GM18507 (cell line): ENCODE results near the gene SUGCT.

Source experiments
- DNase-seq: peaks from one replicate; pipeline ENCODE4 v3.0.0; 2011; ENCODE audit warnings: low read depth; ENCODE audit not compliant: insufficient read length; ENCODE audit errors: extremely low spot score
- FAIRE-seq: peaks from 2 replicates; lab custom pipeline; 2011; peaks lifted over from hg19 to GRCh38; lab: Jason Lieb, UNC

SUGCT gene

GRCh38 chr7:40717242-40717641 is 582.4 kb downstream of the SUGCT start:
- DNase-seq (no peak), FAIRE-seq (no peak)

GRCh38 chr7:40720416-40720815 is 585.6 kb downstream of the SUGCT start:
- no peak for FAIRE-seq
- no peak for DNase-seq

DNA sequence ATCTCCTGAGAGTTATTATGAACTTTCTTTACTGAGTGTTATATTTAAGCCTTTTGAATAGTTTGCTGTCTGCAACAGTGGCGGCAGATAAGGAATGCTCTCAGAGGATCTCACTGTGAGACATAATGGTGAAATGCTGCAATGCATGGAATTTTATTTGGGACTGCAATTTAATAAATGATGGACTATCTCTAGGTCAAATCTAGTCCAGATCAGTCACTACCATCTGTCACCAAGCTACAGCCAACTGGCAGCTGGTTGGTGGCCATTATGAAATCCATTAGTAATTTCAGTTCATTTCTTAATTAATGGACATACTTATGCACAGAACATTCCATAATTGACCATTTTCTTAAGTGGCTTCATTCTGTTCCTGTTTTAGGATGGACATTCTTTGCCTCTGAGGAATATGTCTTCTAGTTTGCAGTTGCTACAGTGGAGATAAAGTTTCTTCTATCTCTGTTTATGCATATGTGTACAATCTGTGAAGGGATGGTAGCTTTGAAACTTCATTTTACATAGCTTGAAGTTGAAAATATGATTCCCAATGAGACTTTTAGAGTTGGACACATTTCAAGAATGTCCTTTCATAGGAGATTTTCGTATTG is 586.6 kb downstream of the SUGCT start:
- FAIRE-seq (no peak), DNase-seq (no peak)

GRCh38 chr7:40722242-40722641 is 587.4 kb downstream of the SUGCT start:
- no peak for FAIRE-seq
- DNase-seq, result no peak

- DNase-seq, result no peak
- no peak for FAIRE-seq
Observed at GRCh38 chr7:40723829-40724228, 589.0 kb downstream of the SUGCT start.

- DNase-seq (no peak), FAIRE-seq (no peak)
Observed at GRCh38 chr7:40726559-40726958, 591.8 kb downstream of the SUGCT start.

- DNase-seq, result no peak
- FAIRE-seq, result no peak
Observed at GRCh38 chr7:40733114-40733513, 598.3 kb downstream of the SUGCT start.

DNA sequence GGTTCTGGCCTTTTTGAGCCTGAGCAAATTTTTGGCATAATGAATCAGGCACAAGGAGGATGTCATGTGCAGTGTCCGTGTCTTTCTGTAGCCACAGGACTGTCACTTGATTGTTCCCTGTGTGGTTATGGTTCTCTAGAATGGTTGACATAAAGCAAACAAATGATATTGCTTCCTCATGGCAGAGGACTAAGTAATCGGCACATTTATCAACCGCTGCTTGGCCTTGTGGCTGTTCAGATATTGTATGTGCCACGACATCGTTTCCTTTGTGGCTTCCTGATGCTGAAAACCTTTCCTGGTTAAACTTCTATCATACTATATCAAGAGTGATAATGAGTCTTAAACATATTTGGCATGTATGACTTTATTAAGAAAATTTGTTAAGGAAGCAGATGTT is 598.8 kb downstream of the SUGCT start:
- FAIRE-seq (no peak), DNase-seq (no peak)

DNA sequence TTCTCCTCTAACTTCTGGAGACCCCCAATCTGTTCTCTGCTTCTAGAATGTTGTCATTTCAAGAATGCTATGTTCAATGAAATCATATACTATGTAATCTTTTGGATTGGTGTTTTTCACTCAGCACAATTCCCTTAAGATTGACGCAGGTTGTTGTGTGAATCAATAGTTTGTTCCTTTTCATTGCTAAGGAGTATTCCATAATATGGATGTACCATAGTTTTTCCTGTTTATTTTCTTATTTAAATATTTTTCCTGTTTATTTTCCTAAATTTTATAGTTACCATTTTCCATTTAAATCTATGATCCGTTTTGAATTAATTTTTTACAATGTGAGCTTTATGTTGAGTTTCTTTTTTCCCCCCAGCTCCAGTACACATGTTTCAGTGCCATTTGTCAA is 604.5 kb downstream of the SUGCT start:
- DNase-seq (no peak), FAIRE-seq (no peak)

DNA sequence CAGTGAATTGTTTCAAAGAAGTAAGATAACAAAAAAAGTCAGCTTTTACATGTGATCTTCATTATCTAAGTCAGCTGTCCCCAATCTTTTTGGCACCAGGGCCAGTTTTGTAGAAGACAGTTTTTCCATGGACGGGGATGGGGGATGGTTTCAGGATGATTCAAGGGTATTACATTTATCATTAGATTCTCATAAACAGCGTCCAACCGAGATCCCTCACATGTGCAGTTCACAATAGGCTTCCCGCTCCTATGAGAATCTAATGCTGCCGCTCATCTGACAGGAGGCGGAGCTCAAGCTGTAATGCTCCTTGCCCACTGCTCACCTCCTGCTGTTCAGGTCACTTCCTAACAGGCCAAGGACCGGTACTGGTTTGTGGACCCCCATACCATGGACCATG is 607.5 kb downstream of the SUGCT start:
- FAIRE-seq (no peak), DNase-seq (no peak)

- DNase-seq (no peak), FAIRE-seq (no peak)
Observed at GRCh38 chr7:40746841-40747556, 612.2 kb downstream of the SUGCT start.

GRCh38 chr7:40747856-40748255 is 613.1 kb downstream of the SUGCT start:
- FAIRE-seq (no peak), DNase-seq (no peak)

GRCh38 chr7:40749877-40750276 is 615.1 kb downstream of the SUGCT start:
- no peak for FAIRE-seq
- no peak for DNase-seq

GRCh38 chr7:40753455-40753854 is 618.6 kb downstream of the SUGCT start:
- DNase-seq (no peak), FAIRE-seq (no peak)

DNA sequence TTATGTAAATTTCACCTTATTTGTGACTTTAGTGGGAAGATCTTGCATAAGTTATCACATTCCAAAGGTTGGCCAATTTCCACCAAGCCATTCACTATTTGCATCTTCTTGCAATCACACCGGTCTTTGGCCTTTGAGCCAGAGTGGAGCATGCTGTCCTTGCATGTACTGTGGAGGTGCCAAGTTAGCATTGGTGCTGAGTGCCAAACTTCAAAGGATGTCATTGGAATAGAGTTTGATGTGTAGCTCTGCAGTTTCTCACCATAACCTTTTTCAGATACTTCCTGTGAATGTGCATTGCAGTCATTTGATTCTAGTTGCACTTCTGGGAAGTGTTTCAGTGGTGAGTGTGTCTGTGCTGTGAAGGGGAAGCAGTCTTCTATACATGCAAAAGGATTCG is 620.6 kb downstream of the SUGCT start:
- FAIRE-seq (no peak), DNase-seq (no peak)

DNA sequence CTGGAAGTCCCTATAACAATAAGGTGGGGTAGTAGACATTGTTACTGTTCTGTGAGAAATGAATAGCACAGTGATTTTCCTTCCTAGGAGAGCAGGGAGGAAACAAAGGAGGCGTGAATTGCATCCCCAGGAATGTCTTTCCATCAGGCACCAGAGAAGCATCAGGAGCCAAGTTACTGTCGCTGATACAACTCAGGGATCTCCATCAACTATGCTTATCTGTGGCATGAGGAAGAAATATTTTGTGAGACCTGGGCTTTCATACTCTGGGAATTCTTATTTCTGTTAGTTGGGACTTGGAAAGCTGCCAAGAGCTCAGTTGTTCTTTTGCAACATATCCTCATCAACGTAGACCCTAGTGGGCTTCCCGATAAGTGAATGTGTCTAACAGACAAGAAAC is 622.3 kb downstream of the SUGCT start:
- DNase-seq (no peak), FAIRE-seq (no peak)

DNA sequence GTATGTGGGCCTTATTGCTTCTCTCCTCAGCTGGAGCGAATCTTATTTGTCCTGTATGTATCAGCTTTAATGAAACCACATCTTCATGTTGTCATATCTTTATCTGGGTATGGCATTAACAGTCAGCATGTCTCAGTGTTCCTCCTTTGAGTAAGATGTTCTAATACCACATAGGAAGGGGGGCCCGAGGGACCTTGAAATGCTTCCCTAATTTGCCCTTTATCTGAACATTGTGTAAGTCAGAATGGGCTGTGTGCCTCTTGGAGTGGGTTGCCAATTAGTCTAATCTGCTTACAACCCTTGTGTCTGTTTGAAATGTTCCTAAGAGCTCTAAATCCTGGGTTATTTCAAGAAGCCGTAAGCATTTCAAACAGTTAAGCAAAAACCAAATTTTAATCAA is 623.8 kb downstream of the SUGCT start:
- FAIRE-seq (no peak), DNase-seq (no peak)

- FAIRE-seq, result no peak
- DNase-seq, result no peak
Observed at GRCh38 chr7:40760293-40760964, 625.6 kb downstream of the SUGCT start.

DNA sequence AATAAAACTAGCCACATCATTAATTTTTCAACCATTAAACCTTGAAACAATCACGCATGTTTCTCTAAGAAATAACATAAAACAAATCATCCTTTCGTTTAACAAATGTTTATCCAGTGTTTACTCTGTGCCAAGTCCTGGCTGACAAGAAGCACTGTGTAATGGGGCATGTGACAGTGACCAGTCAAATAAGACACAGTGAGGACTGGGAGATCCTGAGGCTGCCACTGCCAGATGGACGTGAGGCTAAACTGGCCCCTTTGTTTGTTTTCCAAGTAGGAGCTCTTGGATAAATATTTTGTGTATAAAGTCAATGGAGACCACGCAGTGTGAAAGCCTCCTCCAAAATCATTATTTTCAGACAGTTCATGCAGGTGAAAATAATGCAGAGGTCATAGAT is 626.2 kb downstream of the SUGCT start:
- FAIRE-seq, result no peak
- no peak for DNase-seq

GRCh38 chr7:40761762-40762560 is 627.2 kb downstream of the SUGCT start:
- DNase-seq, result no peak
- no peak for FAIRE-seq
